ENCODE data around the gene TBC1D28. TPM values are rescaled to one million over a fixed set of nuclear protein-coding genes. Genes with fewer than 3 reads are reported as not detected.
"Not testable (repeated sequence)": the region's sequence is repeated elsewhere in the genome, so short reads cannot be mapped to it uniquely, and the experiment has no call there.

TBC1D28 gene
- not detected in 2 replicates for total RNA-seq

DNA sequence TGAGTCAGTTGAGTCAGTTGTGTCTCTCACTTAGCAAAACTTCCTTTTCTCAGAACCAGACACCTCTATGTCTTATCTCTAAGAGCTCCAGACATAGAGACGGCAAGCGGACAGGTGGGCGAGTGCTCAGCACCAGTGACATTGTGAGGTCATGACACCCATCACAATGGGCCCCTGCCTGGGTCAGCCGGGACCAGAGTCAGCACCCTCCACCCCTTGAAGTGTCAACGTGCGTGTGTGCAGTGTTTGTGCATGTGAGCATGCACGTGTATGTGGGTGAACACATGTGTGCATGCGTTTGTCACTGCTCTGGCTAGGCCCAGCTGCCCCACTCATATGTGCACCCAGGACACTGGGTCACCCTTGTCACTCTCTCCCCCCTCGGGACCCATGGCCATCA, at the start of gene TBC1D28:
TBC1D28 (minus strand) TSS at position 101 of the 400 bp plus-strand sequence. CDS start 3,039 bp downstream, outside the sequence.
- DNase-seq (ENCODE audit: low spot score); H3K4me3 Mint-ChIP-seq (ENCODE audit: low read depth); H3K27ac Mint-ChIP-seq; intact Hi-C loops (cut with micrococcal nuclease); H3K9me3 Mint-ChIP-seq; H3K27me3 Mint-ChIP-seq (ENCODE audit: low read depth); H3K4me1 Mint-ChIP-seq (ENCODE audit: low read depth); H3K36me3 Mint-ChIP-seq (ENCODE audit: low read depth): not testable (repeated sequence)

DNA sequence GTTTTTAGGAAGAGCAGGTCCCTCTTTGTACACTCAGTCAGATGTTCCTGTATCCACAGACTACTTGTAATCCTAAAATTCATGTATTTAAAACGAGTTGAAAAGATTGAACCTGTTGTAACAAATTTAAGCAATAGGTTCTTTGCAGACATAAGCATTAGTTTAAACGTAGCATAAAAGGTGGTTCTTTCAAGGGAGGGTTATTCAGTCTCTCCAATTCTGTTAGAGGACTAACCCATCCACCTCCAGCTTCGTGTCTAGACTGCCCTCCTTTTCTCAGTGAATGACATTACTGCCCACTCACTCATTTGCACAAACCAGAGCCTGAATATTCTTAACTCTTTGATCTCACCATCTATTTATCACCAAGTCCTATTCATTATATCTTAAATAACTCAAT, 38.5 kb upstream of the TBC1D28 start:
- Mint-ChIP-seq H3K27ac (peak overlapping the region; percentile 67), H3K4me3 (ENCODE audit: low read depth) (peak overlapping the region; percentile 88), H3K36me3 (ENCODE audit: low read depth) (peaks cover 13% of the 10 kb centered on the region)
- H3K4me1 Mint-ChIP-seq (ENCODE audit: low read depth); H3K27me3 Mint-ChIP-seq (ENCODE audit: low read depth); DNase-seq (ENCODE audit: low spot score); H3K9me3 Mint-ChIP-seq; intact Hi-C loops (cut with micrococcal nuclease): not testable (repeated sequence)

DNA sequence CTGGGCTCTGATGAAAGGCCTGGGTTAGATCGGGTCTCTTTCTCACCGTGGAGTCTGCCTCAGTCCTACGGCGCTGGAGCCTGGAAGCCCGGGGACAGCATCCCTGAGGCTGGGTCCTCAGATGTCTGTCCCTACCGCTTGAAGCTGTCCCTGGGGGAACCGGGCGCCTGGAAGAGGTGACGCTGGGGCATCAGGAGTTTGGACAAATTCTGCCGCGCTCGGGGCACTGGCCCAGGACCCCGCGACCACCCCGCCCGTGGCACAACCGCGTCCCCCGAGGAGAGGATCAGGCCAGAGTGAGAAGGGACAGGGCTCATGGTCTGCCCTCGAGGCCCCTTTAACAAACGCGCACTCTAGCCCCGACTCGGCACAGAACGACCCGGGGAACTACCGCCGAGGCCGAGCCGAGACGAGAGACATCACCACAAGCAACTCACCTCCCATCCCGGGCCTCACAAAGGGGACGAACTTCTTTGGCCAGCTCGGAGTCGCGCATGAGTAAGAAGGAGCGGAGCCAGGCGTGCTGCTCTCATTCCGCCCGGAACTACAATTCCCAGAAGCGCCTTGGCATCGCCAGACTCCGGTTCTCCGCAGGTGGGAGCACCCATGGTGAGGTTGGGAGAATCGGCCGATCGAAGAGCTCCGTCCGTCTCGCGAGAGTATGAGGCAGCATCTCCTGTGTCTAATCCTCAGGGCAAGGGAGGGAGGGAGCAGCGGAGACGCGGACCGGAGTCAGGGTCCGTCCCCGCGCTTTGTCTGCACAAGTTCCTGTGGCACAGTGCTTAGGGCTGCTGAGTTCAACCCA, 37.8 kb upstream of the TBC1D28 start, which contains the start of gene FOXO3B:
FOXO3B (minus strand) TSS at position 548 of the 805 bp plus-strand sequence. CDS start 663 bp downstream, outside the sequence.
- H3K36me3 Mint-ChIP-seq (ENCODE audit: low read depth) = peaks cover 17% of the 10 kb centered on the region
- H3K9me3 Mint-ChIP-seq; intact Hi-C loops (cut with micrococcal nuclease); H3K27me3 Mint-ChIP-seq (ENCODE audit: low read depth); H3K4me1 Mint-ChIP-seq (ENCODE audit: low read depth): not testable (repeated sequence)
- peak within 1 kb of the TSS; percentile 72 for H3K27ac Mint-ChIP-seq
- peak; percentile 81 for DNase-seq (ENCODE audit: low spot score)
- H3K4me3 Mint-ChIP-seq (ENCODE audit: low read depth) = peak within 1 kb of the TSS; percentile 88

DNA sequence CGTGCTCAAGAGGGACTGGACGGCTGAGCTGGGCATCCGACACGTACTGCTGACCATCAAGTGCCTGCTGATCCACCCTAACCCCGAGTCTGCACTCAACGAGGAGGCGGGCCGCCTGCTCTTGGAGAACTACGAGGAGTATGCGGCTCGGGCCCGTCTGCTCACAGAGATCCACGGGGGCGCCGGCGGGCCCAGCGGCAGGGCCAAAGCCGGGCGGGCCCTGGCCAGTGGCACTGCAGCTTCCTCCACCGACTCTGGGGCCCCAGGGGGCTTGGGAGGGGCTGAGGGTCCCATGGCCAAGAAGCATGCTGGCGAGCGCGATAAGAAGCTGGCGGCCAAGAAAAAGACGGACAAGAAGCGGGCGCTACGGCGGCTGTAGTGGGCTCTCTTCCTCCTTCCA, 33.2 kb upstream of the TBC1D28 start:
- not testable (repeated sequence) for H3K27me3 Mint-ChIP-seq (ENCODE audit: low read depth); DNase-seq (ENCODE audit: low spot score)
- peaks cover 20% of the 10 kb centered on the region for H3K9me3 Mint-ChIP-seq

DNA sequence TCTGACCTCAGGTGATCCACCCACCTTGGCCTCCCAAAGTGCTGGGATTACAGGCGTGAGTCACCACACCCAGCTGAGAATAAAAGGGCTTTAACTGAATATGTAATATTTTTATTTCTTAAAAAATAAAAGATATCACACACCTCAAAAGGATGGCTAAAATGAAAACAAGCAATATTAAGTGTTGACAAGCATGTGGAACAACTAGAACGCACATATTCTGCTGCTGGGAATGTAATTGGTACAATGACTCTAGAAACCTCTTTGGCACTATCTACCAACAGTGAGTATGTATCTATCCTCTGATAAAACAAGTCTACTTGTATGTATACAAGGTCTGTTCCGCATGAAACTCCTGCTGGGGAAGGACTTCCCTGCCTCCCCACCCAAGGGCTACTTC, 32.7 kb upstream of the TBC1D28 start:
- H3K27ac Mint-ChIP-seq; H3K27me3 Mint-ChIP-seq (ENCODE audit: low read depth); H3K4me1 Mint-ChIP-seq (ENCODE audit: low read depth); DNase-seq (ENCODE audit: low spot score); intact Hi-C loops (cut with micrococcal nuclease); H3K4me3 Mint-ChIP-seq (ENCODE audit: low read depth): not testable (repeated sequence)
- H3K36me3 Mint-ChIP-seq (ENCODE audit: low read depth) = peaks cover 43% of the 10 kb centered on the region
- peaks cover 20% of the 10 kb centered on the region for H3K9me3 Mint-ChIP-seq

More for the DNA sequence above, 33.2 kb upstream of the TBC1D28 start:
- H3K4me1 Mint-ChIP-seq (ENCODE audit: low read depth); H3K27ac Mint-ChIP-seq; intact Hi-C loops (cut with micrococcal nuclease); H3K4me3 Mint-ChIP-seq (ENCODE audit: low read depth): not testable (repeated sequence)
- H3K36me3 Mint-ChIP-seq (ENCODE audit: low read depth) = peaks cover 39% of the 10 kb centered on the region

DNA sequence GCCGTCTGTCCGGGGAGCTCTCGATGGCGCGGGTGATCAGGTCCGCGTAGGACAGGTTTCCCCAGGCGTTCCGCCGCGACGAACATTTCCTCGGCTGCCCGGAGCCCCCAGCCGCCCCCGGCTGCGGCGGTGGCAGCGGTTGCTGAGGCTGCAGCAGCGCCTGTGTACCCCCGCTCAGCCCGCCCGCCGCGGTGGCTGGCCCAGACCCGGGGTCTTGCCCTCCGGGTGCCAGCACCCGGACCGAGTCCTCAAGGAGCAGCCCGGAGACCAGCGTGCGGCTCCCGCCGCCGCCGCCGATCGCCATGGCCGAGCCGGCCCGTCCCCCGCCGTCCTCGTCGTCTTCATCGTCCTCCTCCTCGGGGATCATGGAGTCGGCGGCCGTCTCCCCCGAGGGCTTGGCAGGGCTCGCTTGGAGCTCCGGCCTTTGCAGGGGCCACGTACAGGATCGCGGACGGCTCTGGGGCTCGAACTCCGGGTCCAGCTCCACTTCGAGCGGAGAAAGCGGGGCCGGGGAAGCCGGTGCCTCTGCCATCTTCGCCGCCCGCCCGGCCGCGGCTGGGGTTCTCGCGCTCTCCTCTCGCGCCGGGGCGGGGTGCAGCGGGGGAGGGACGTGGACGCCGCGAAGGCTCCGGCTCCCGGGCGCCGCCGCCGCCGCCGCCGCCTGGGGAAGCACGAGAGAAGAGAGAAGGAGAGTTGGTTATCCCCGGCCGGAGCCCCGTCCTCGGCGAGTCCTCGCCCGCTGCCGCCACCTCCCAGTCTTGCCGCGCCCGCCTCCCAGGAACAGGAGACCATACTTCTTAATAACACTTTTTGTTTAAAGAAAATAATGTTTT, 28.4 kb upstream of the TBC1D28 start:
- H3K27me3 Mint-ChIP-seq (ENCODE audit: low read depth); intact Hi-C loops (cut with micrococcal nuclease); DNase-seq (ENCODE audit: low spot score); H3K4me3 Mint-ChIP-seq (ENCODE audit: low read depth); H3K4me1 Mint-ChIP-seq (ENCODE audit: low read depth); H3K27ac Mint-ChIP-seq: not testable (repeated sequence)
- peaks cover 39% of the 10 kb centered on the region for H3K9me3 Mint-ChIP-seq
- H3K36me3 Mint-ChIP-seq (ENCODE audit: low read depth) = peaks cover 63% of the 10 kb centered on the region

DNA sequence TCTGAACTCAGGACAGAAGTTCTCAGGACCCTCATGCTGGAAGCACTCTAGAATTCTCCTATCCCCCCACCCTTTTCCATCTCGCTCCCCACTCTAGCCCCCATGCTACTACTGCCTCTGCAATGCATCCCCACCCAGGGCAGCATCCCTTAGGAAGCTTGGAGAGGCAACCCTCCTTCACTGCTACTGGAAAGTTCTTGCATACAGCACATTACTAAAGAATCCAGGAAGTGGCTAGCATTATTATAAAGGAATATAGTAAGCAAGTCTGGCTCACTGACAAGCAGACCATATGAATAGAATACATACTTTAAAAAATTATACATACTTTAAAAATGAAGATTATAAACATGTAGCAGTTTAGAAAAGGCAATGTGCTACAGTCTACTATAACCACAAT, 24.4 kb upstream of the TBC1D28 start:
- H3K27me3 Mint-ChIP-seq (ENCODE audit: low read depth); H3K27ac Mint-ChIP-seq; H3K4me3 Mint-ChIP-seq (ENCODE audit: low read depth); intact Hi-C loops (cut with micrococcal nuclease); H3K4me1 Mint-ChIP-seq (ENCODE audit: low read depth); DNase-seq (ENCODE audit: low spot score): not testable (repeated sequence)
- Mint-ChIP-seq H3K36me3 (ENCODE audit: low read depth) (peaks cover 48% of the 10 kb centered on the region), H3K9me3 (peaks cover 28% of the 10 kb centered on the region)

DNA sequence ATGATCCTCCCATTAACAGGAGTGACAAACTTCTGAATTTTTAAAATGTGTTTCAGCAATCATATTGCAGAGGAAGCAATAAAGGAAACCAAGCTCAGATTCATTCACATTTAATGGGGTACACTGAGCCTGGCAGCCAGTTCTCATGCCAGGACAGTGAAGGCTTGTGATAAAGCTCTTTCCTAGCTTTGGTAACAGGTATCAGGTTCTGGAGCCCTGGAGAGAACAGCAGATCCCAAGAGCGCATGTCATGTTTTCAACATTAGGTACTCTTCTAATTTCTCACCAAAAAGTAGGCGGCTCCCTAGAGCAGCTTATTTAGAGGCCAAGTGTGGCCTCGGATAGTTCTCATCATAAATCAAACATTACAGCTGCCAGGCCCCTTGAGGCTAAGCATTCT, 23.3 kb upstream of the TBC1D28 start:
- H3K4me3 Mint-ChIP-seq (ENCODE audit: low read depth); DNase-seq (ENCODE audit: low spot score); H3K27me3 Mint-ChIP-seq (ENCODE audit: low read depth); intact Hi-C loops (cut with micrococcal nuclease); H3K27ac Mint-ChIP-seq; H3K4me1 Mint-ChIP-seq (ENCODE audit: low read depth): not testable (repeated sequence)
- Mint-ChIP-seq H3K36me3 (ENCODE audit: low read depth) (peaks cover 47% of the 10 kb centered on the region), H3K9me3 (peaks cover 36% of the 10 kb centered on the region)

DNA sequence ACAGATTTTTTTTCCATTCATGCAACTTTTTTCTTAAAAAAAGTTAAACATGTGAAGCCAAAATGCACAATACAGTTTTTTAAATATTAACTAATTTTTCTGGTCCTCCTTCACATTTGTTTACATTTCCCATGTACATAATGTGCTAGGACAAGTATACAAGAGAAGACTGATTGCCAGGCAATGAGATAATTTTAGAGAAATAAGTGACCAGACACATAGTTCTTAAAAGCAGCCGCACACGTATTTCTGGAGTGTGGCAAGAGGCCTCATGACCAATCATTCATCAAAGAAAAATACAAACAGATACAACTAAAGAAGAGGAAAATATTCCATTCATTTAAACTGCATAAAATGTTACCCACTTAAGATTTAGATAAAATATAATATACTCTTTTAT, 22.1 kb upstream of the TBC1D28 start:
- H3K36me3 Mint-ChIP-seq (ENCODE audit: low read depth) = peaks cover 41% of the 10 kb centered on the region
- intact Hi-C loops (cut with micrococcal nuclease) = not testable (repeated sequence)

DNA sequence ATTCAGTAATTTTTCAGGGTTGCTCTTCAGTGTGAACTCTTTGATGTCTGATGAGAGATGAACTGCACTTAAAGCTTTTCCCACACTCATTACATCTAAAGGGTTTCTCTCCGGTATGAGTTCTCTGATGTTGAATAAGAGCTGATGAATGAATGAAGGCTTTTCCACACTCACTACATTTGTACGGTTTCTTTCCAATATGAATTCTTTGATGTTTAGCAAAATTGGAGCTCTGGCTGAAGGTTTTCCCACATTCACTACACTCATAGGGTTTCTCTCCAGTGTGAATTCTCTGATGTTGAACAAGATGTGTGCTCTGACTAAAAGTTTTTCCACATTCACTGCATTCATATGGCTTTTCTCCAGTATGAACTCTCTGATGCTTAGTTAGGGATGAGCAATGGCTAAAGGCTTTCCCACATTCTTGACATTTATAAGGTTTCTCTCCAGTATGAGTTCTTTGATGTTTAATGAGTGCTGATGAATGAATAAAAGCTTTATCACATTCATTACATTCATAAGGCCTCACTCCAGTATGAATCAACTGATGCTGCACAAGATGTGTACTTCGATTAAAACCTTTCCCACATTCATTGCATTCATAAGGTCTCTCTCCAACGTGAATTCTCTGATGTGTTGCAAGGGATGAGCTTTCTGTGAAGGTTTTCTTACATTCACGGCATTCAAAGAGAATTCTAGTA, 17.9 kb upstream of the TBC1D28 start:
- DNase-seq (ENCODE audit: low spot score); H3K4me1 Mint-ChIP-seq (ENCODE audit: low read depth); H3K4me3 Mint-ChIP-seq (ENCODE audit: low read depth); H3K27ac Mint-ChIP-seq; H3K27me3 Mint-ChIP-seq (ENCODE audit: low read depth); intact Hi-C loops (cut with micrococcal nuclease): not testable (repeated sequence)
- Mint-ChIP-seq H3K36me3 (ENCODE audit: low read depth) (peaks cover 10% of the 10 kb centered on the region), H3K9me3 (peaks cover 32% of the 10 kb centered on the region)

More for the DNA sequence above, 22.1 kb upstream of the TBC1D28 start:
- H3K27ac Mint-ChIP-seq; H3K27me3 Mint-ChIP-seq (ENCODE audit: low read depth); DNase-seq (ENCODE audit: low spot score); H3K4me3 Mint-ChIP-seq (ENCODE audit: low read depth); H3K4me1 Mint-ChIP-seq (ENCODE audit: low read depth): not testable (repeated sequence)
- H3K9me3 Mint-ChIP-seq = peaks cover 48% of the 10 kb centered on the region

DNA sequence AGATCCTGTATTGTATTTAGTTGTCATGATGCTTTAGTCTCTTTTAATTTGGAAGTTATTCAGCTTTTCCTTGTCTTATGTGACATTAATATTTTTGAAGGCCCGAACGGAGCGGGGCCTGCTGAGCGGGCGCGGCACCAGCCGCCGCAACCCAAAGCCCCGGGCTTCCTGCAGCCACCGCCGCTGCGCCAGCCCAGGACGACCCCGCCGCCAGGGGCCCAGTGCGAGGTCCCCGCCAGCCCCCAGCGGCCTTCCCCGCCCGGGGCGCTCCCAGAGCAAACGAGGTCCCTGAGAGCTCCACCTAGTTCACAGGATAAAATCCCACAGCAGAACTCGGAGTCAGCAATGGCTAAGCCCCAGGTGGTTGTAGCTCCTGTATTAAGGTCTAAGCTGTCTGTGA, 5.9 kb upstream of the TBC1D28 start:
- not testable (repeated sequence) for H3K4me3 Mint-ChIP-seq (ENCODE audit: low read depth)

DNA sequence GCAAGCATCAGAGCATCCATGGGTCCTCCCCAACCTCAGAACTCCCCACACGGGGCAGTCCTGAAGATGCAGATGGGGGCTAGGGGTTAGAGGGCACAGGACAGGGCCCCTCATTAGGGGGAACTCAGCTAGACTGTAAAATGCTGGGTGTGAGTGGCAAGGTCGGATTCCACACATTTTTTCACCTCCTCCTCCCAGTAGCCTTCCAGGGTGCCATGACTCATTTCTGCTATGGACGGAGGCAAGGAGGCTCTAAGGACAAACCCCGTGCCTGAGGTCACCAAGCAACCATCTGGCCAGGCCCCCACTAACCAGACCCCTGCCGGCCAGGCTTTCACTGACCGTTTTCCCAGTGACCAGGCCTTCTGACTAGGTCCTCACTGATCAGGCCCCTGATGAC, 1.1 kb downstream of the TBC1D28 start:
- H3K27ac Mint-ChIP-seq; intact Hi-C loops (cut with micrococcal nuclease); H3K9me3 Mint-ChIP-seq; DNase-seq (ENCODE audit: low spot score); H3K27me3 Mint-ChIP-seq (ENCODE audit: low read depth); H3K36me3 Mint-ChIP-seq (ENCODE audit: low read depth); H3K4me1 Mint-ChIP-seq (ENCODE audit: low read depth); H3K4me3 Mint-ChIP-seq (ENCODE audit: low read depth): not testable (repeated sequence)

More for the DNA sequence above, 5.9 kb upstream of the TBC1D28 start:
- H3K36me3 Mint-ChIP-seq (ENCODE audit: low read depth); DNase-seq (ENCODE audit: low spot score); intact Hi-C loops (cut with micrococcal nuclease); H3K4me1 Mint-ChIP-seq (ENCODE audit: low read depth); H3K27ac Mint-ChIP-seq; H3K9me3 Mint-ChIP-seq: not testable (repeated sequence)
- H3K27me3 Mint-ChIP-seq (ENCODE audit: low read depth) = peaks cover 10% of the 10 kb centered on the region

Data from activated T-helper 2 cell treated with anti-CD3 and anti-CD28 coated beads, Interferon-gamma antibody, Interleukin-2, Interleukin-4, amounts not matched to agents 10 μg/mL and 5 μg/mL and 100 μg/mL, durations not matched to agents 14 hours and 24 hours and 36 hours (primary cell).